HEK293T (cell line): ENCODE results near the gene MXD1.

Source experiments
- ARNT ChIP-seq: fragments of 450-650 bp; IDR thresholded peaks from 2 replicates; pipeline ENCODE4 v1.6.1; 2017; ENCODE audit warnings: mild to moderate bottlenecking
- BHLHE40 ChIP-seq: fragments of 450-650 bp; IDR thresholded peaks from 2 replicates; pipeline ENCODE4 v1.6.1; 2016; ENCODE audit warnings: mild to moderate bottlenecking, moderate library complexity, borderline replicate concordance
- ELF4 ChIP-seq: fragments of 450-650 bp; IDR thresholded peaks from 2 replicates; pipeline ENCODE4 v1.6.1; 2017; ENCODE audit warnings: antibody characterized with exemption
- FOXA1 ChIP-seq: fragments of 450-650 bp; IDR thresholded peaks from 2 replicates; pipeline ENCODE4 v1.6.1; 2016; ENCODE audit warnings: mild to moderate bottlenecking
- FOXK2 ChIP-seq: fragments of 450-650 bp; IDR thresholded peaks from 2 replicates; pipeline ENCODE4 v1.6.1; 2016; ENCODE audit warnings: mild to moderate bottlenecking
- FOXM1 ChIP-seq: fragments of 450-650 bp; IDR thresholded peaks from 2 replicates; pipeline ENCODE4 v1.6.1; 2017; ENCODE audit warnings: mild to moderate bottlenecking, borderline replicate concordance
- L3MBTL2 ChIP-seq: fragments of 450-650 bp; conservative IDR thresholded peaks from 2 replicates; pipeline ENCODE4 v1.6.1; 2016; ENCODE audit warnings: mild to moderate bottlenecking
- LEF1 ChIP-seq: fragments of 450-650 bp; IDR thresholded peaks from 2 replicates; pipeline ENCODE4 v1.6.1; 2017; ENCODE audit warnings: mild to moderate bottlenecking, borderline replicate concordance
- NFRKB ChIP-seq: fragments of 450-650 bp; IDR thresholded peaks from 2 replicates; pipeline ENCODE4 v1.6.1; 2016; ENCODE audit warnings: mild to moderate bottlenecking, moderate library complexity
- SP1 ChIP-seq: fragments of 450-650 bp; IDR thresholded peaks from 2 replicates; pipeline ENCODE4 v1.6.1; 2017
- SUZ12 ChIP-seq: fragments of 450-650 bp; IDR thresholded peaks from 2 replicates; pipeline ENCODE4 v1.6.1; 2016; ENCODE audit warnings: mild to moderate bottlenecking
- TARDBP ChIP-seq: fragments of 450-650 bp; IDR thresholded peaks from 2 replicates; pipeline ENCODE4 v1.6.1; 2016
- TF ChIP-seq, protein P1 (sequence below): fragments of 450-650 bp; IDR thresholded peaks from 2 replicates; pipeline ENCODE4 v1.6.1; 2016

DNA sequence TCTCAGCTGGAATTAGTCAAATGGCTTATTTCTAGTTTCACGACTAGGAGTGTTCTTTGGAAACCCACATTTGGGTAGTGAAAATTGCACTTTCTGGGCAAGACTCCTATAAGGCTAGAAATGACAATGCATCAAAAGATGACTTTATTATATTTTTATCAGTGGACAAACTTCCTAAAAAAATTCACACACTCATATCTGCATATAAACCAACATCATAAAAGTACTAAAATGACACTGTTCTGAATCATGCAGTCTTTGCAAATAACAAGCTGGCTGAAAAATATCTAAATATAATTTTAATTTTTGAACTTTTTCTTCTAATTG is 17.6 kb downstream of the MXD1 start:
- no peak for TF ChIP-seq SP1
- TF ChIP-seq ELF4: no peak
- no peak for TF ChIP-seq FOXM1
- TF ChIP-seq, protein P1, sequence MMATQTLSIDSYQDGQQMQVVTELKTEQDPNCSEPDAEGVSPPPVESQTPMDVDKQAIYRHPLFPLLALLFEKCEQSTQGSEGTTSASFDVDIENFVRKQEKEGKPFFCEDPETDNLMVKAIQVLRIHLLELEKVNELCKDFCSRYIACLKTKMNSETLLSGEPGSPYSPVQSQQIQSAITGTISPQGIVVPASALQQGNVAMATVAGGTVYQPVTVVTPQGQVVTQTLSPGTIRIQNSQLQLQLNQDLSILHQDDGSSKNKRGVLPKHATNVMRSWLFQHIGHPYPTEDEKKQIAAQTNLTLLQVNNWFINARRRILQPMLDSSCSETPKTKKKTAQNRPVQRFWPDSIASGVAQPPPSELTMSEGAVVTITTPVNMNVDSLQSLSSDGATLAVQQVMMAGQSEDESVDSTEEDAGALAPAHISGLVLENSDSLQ: no peak
- TF ChIP-seq TARDBP: no peak
- TF ChIP-seq SUZ12: no peak
- TF ChIP-seq ARNT: no peak
- TF ChIP-seq L3MBTL2: no peak
- no peak for TF ChIP-seq FOXA1
- no peak for TF ChIP-seq BHLHE40
- TF ChIP-seq NFRKB: no peak
- no peak for TF ChIP-seq FOXK2
- TF ChIP-seq LEF1: no peak
